GM21515 (cell line): ENCODE data around the gene SHLD2.
"Not testable (repeated sequence)": the region's sequence is repeated elsewhere in the genome, so short reads cannot be mapped to it uniquely, and the experiment has no call there.

Source experiments
- ATAC-seq: cut with Tn5 transposase; IDR thresholded peaks from one replicate; pipeline ENCODE4 v1.9.1; 2021; ENCODE audit not compliant: unreplicated experiment

SHLD2 gene

DNA sequence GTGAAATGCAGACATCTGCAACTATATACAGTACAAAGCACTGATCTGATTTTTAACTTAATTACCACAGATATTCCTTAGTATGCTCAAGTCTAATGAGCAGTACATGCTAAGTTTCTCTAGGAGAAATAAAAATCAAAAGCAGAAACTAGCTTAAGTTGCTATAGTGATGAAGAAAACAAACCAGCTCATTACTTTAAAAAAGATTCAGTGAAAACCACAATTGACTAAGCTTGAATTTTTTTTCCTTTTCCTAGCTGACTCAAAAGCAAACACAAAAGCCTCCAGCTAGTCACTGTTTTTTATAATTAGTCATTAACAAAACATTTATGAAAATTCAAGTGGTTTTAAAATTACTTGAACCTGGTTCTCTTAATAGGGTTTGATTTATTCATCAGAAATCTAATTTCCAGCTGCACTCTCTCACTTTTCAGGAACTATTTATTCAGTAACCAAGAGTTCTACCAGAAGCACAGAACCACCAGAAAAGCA is 10.7 kb upstream of the SHLD2 start:
- ATAC-seq = not testable (repeated sequence)

DNA sequence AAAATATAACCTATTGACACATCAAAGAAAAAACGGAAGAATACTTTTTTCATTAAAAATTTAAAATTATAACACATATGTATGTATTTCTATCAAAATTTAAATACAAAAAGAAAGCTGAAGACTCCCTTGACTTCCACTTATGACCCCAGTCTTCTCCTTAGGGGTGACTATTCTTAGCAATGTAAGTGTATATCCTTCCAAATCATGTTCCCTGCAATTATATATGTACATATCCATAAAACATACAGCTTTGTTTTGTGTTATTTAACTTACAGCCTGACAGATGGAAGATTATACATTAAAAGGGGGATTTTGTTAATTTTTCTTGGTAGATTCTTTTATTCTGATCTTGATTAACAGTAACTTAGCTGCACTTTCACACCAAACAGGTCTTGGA is 9.5 kb upstream of the SHLD2 start:
- no peak for ATAC-seq

DNA sequence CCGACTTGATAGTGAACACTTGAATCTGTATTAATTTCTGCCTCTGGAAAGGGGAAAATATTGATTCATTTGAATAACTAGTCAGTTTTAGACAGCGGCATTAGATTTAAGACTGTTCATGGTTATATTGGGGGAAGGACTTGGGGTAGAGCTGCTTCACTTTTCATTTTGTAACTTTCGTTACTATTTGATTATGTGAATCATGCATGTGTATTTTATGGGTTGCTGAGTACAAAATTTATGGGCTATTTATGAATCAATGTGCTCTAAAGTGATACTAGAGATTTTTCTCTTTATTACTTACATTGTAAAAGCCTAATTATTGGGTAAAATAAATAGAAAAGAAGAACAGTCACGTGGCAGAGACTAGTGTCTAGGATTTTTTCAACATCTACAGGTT is 5.3 kb upstream of the SHLD2 start:
- no peak for ATAC-seq

DNA sequence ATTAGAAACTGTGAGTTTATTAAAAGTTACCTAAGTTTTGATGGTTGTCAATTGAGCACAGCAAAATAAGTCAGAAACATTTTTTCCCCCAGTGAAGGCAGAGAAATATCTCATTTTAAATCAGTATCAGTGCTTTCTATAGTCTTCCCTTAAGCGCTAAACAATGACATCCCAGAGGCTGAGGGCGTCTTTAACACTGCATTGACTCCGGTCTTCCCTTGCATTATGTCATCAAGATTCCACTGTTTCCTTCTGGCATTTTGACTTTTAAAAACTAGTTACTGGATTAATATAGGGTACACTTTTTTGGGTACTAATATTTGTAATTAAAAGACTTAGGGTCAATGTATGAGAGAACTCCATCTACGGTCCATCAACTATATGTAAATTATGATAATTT is 4.2 kb upstream of the SHLD2 start:
- ATAC-seq = no peak

DNA sequence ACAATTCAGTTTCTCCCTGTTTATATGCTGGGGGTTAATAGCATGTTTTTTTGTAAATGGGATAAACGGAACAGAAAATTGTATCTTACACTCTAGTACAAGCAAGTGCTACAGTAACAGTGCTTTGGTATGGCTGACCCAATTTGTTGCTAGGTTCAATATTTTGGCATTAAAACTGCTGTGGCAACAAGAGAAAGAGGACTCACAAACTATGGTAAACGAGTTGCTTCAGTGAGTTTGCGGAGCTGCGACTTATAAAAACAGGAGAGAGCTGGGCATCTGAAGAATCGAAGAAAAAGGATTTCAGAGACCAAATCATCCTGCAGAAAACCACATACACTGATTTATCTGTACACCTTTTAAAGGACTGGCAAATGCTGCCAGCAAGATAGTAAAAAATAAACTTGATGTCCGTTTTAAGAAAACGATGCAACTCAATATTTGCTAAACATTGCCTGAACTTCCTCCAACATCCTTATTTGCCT is 2.6 kb upstream of the SHLD2 start:
- ATAC-seq = no peak

DNA sequence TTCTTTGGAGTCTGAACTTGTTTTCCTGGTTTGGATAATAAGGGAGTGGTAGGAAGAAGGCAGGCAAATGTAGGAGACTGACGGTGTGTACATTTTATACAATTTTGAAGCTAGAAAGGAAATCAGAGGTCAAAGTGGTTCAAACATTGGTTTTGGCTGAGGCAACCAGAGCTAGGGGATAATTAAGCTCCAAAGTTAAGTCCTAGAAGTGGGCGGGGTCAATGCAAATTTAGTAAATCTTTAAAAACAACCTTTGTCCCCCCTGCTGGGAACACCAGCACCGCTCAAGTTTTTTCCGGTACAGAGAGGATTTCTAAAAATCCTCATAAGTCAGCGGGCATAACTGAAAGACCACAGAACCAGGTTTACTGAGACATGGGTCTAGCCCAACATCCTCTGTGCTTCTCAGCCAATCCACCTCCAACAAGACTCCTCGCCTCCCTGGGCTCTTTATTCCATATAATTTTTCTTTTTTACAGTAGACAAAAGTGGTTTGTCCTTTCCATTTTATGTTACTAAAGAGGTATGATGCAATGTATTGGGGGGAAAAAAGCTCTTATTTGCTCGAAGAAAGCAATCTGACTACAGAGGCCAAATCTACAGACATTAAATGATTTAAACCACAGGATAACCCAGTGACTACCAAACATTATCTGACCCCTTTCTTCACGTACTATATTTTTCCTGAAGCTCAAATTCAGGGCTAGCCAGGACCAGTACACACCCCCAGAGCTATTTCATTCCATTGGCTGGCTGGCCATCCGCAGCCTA is 2.0 kb upstream of the SHLD2 start:
- no peak for ATAC-seq

DNA sequence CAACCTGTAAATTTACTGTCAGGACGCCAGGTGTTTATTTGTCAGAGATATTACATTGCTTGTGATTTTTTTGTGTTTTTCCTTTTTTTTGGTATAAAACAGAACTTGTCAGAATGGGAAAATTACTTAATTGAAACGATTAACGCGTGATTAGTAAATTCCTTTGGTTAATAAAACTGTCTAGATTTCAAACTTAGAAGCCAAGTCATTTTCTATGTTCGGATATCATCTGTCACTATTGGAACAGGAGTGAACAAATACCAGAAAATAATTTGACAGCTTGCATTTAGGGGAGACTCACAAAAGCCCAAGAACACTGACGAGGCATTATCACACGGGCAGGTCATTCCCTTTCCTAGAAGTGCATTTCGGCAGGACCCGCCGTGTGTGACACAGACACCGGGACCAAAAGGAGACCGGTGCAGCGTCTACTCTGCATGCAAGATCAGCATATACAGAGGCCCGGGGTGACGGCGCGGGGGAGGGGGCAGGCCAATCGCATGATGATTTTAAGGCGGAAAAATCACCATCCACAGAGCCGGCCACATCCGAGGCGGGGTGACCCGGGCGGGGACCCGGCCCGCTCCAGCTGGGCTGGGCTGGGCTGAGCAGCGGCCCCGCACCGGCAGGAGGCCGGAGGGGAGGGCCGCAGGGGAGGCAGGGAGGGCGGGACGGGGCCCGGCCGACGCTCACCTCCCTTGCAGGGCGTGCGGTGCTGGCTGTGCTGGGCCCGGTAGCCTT is 1.2 kb upstream of the SHLD2 start:
- peak; percentile 20 for ATAC-seq

DNA sequence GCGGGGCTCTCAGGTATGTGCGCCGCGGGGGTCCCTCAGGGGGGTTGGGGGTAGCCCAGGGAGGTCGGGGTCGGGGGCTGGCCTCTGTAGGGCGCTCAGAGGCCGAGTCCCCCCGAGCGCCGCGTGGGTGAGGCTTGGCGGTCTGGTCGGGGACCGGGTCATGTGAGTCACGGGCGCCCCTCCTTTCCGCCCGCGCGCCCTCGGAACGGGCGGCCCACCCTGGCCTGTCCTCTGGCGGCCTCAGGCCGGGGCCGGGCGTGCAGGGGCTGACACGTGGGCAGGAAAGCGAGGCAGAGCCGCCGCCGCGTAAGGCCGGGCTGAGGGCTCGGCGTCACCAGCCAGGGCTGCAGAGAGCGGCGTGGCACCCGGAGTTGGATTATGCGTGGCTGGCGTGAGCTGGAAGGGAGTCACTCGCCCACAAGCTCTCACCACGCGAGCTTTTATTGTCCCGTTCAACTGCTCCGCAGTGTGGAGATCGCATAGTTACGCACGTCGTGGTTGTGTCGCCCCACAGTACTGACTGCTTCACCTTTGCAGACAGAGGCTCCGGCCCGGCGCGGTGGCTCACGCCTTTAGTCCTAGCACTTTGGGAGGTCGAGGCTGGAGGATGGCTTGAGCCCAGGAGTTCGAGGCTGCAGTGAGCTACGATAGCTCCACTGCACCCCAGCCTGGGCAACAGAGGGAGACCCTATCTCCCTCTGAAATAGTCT is 385 bp downstream of the SHLD2 start:
- peak; percentile 49 for ATAC-seq

DNA sequence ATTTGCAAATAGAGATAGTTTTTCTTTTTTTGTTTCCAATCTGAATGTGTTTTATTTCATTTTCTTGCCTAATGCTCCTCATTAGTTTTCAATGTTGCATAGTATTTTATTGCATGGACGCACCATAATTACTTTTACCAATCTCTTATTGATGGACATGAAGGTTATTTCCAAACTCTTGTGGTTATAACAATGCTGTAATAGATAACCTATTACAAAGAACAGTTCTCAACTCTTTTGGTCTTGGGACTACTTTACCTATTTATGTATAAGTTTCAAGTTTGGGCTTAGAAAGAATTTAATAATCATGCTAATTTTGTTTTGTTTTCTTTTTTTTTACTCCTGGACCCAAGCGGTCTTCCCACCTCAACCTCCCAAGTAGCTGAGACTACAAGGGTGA is 7.0 kb downstream of the SHLD2 start:
- no peak for ATAC-seq

DNA sequence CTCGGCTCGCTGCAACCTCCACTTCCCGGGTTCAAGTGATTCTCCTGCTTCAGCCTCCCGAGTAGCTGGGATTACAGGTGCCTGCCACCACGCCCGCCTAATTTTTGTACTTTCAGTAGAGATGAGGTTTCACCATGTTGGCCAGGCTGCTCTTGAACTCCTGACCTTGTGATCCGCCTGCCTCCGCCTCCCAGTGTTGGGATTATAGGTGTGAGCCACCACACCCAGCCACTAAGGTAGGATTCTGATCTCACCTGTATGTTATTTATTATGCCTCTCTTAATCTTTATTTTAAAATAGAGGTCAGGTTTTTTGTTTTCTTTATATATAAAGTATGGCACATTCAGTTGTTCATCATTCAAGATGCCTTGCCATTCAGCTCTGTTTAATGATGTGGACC is 9.7 kb downstream of the SHLD2 start:
- not testable (repeated sequence) for ATAC-seq

DNA sequence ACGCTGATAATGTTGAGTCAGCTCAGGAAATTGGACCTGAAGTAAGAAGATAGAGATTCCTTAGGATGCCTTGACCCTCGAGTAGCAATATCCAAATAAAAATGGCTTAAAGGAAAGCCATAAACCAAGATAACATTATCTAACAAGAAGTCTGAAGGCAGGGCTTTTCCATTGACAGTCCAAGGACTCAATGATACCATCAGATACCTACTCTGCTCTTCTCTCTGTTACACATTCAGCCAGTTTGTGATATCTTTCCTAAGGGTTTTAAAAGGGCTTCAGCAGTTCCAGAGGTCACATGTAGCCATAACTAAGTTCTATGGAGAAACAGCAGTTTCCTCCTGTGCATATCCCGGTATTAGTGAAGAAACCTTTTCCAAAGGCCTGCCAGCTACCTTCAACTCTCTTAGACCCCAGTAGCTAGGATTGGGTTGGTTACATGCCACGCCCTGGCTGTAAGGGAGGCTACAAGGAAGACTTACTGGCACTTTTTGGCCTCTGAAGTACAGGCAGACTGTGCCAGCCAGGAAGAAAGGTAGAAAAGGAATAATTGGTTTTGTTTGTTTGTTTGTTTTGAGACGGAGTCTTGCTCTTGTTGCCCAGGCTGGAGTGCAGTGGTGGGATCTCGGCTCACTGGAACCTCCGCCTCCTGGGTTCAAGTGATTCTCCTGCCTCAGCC is 10.6 kb downstream of the SHLD2 start:
- no peak for ATAC-seq

DNA sequence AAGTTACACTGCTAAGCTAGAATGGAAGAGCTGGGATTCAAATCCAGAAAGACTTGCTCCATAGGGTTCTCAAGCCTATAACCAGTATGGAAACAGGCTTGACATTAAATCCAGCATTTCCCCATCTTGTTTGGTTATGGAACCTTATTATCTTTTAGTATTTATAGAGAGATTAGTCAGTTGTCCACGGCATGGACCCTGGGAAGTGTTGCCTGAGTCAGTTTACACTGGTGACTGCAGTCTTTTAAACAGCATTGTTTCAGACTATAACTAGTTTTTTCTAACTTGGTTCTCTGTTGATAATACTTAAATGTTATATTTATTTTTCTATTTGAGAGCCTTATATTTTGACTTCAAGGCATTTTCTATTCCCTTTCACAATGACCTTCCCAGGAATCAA is 23.1 kb downstream of the SHLD2 start:
- ATAC-seq = not testable (repeated sequence)

DNA sequence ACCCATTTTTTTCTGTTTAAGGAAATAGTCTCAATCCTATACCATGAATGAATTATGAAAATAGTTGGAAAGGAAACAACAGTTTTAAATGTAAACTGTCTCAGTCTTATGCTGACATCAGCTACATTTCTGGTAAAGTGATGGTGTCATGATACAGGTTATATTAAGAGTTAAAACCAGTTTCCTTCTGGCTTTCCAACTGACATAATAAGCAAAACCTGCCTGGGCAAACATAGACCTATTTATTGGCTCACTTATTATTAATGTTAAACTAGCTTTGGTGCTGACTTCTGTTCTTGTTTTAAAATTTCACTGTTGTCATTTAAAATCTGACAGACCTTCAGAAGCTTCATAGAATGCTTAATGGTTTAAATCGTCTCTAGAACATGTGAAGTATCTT is 24.0 kb downstream of the SHLD2 start:
- ATAC-seq = not testable (repeated sequence)

DNA sequence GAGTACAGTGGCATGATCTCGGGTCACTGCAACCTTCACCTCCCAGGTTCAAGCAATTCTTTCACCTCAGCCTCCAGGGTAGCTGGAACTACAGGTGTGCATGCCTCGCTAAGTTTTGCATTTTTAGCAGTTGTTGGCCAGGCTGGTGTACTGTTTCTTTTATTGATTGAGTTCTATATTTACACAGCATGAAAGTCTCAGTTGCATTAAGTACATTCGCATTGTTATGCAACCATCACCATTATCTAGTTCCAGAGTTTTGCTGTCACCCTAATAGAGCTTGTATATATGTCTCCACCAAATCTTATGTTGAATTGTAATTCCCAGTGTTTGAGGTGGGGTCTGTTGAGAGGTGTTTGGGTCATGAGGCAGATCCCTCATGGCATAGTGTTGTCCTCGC is 28.3 kb downstream of the SHLD2 start:
- ATAC-seq = not testable (repeated sequence)

DNA sequence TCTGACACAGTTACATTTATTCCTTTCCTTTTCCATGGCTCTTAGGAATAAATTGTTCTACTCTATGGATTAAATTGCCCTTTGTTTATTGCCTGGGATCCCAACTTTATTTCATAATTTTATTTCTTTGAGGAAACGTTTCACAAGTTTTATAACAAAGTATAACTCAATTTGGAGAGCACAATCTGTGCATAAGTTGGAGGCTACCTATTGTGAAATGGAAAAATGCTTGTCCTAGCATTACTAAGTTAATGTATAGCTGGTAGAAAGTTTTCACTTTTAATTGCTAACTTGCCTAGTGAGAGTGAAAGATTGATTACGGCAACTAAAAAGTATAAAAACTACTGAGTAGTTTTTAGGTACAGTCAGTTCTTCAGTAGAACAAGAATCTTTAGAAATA is 32.0 kb downstream of the SHLD2 start:
- ATAC-seq = not testable (repeated sequence)

DNA sequence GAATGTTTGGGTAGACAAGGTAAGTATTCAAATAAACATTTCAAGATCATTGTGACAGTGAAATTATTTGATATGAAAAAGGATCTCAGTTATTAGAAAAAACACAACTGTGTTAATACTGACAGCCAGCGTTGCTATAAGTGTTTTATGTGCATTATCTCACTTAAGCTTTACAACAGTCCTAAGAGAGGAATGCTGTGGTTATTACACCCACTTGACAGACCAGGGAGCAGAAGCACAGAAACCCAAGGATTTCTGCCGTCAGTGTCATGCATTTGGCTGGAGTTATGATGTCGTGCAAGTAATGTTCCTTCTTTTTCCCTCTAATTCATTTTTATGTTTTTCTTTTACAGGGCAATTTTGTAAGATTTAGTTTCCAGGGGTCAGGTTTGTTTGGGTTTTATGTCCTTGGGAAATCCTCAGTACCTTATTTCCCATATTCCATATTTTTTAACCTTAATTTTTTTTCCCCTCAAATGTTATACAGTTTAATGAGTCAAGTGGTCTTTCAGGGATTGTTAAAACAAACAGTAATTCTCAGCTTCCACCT is 32.7 kb downstream of the SHLD2 start:
- not testable (repeated sequence) for ATAC-seq

DNA sequence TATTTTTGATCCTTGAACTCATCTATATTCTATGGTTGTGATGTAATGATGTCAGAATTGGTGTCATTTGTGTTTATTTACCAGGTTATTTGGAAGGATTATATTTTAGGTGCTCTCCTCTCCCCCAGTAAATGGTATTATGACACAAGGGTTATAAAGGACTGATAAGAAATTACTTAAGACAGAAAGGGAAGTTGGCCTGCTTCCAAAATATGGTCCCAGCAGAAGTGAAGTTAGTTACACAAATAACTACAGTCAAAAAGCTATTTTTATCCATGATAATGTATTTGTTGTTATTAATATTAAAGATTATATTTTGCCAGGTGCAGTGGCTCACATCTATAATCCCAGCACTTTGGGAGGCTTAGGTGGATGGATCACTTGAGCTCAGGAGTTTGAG is 37.2 kb downstream of the SHLD2 start:
- not testable (repeated sequence) for ATAC-seq

DNA sequence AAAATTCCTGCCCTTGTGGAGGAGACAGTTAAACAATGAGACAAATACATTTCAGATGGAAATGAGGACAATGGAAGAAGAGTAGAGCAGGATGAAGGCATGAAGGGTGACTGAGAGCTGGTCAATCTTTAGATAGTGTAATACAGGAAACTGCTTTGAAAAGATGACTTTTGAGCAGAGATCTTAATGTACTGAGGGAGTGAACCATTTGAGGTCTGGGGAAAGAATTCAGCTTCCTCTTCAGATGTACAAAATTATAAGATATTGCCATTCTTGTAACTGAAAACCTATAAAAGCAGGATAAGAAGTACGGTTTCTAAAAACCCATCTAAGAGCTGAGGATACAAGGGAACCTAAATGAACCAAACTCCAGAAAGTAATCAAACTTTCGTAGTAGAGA is 38.9 kb downstream of the SHLD2 start:
- not testable (repeated sequence) for ATAC-seq

DNA sequence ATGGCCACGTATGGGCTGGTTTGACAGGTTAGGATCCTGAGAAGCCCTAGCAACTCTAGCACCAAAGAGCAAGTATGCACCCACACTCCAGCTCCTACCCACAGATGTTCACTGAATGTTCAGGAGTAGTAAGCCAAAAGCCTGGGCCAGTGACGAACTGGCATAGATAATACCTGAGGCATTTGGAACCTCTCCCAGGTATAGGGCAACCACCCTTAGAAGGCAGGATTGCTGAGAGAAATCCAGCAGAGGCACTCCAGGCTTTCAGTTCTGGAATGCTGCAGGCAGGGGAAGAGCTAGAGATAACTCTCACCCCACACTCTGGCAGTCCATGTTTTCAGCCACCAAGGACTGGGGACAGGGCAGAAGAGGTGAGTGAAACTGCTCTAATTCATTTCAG is 39.4 kb downstream of the SHLD2 start:
- ATAC-seq = not testable (repeated sequence)

DNA sequence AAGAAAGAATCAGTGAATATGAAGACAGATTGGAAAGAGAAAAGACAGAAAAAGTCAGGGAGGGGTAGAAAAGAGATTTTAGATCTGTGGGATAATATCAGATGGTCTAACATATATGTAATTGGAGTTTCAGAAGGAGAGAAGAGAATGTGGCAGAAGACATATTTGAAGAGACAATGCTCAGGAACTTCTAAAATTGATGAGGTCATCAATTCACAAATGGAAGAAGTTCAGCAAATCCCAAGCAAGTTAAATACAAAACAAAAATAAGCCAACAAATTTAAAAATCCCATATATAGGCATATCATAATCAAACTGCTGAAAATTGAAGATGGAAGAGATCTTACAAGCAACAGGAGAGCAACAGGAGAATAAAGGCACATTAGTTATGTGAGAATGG is 42.5 kb downstream of the SHLD2 start:
- not testable (repeated sequence) for ATAC-seq
